Measurements from ENCODE around the gene GPC6.

- no peak for TF ChIP-seq CTCF (IDR thresholded peaks at IDR 0.05; ENCODE audit: insufficient read depth, low read depth, low read length)
- TF ChIP-seq EZH2 (IDR thresholded peaks at IDR 0.05; ENCODE audit: insufficient read depth, low read length) = no peak
Measured at GRCh38 chr13:94346261-94347019, 1119.8 kb downstream of the GPC6 start.

All from astrocyte (in vitro differentiated cells and primary cell).